Endothelial cell (in vitro differentiated cells): ENCODE data around the gene RAD23B. TPM values are rescaled to one million over a fixed set of nuclear protein-coding genes. Genes with fewer than 3 reads are reported as not detected.
"Not testable (repeated sequence)": the region's sequence is repeated elsewhere in the genome, so short reads cannot be mapped to it uniquely, and the experiment has no call there.

Source experiments
- DNase-seq: peaks from one replicate; pipeline ENCODE4 v3.0.0; 2021; ENCODE audit warnings: low spot score
- H3K27ac Mint-ChIP-seq: one replicate; pipeline ENCODE4 v1.8.0; 2021; ENCODE audit warnings: mixed read lengths, inconsistent platforms; ENCODE audit not compliant: unreplicated experiment
- H3K27me3 Mint-ChIP-seq: one replicate; pipeline ENCODE4 v1.8.0; 2021; ENCODE audit warnings: mild to moderate bottlenecking, moderate library complexity, mixed read lengths, inconsistent platforms; ENCODE audit not compliant: unreplicated experiment
- H3K36me3 Mint-ChIP-seq: one replicate; pipeline ENCODE4 v1.8.0; 2021; ENCODE audit warnings: mild to moderate bottlenecking, low read depth, mixed read lengths, inconsistent platforms; ENCODE audit not compliant: unreplicated experiment
- H3K4me1 Mint-ChIP-seq: one replicate; pipeline ENCODE4 v1.8.0; 2021; ENCODE audit warnings: mild to moderate bottlenecking, mixed read lengths, inconsistent platforms; ENCODE audit not compliant: unreplicated experiment
- H3K4me3 Mint-ChIP-seq: one replicate; pipeline ENCODE4 v1.8.0; 2021; ENCODE audit warnings: mild to moderate bottlenecking, mixed read lengths, inconsistent platforms; ENCODE audit not compliant: unreplicated experiment
- H3K9me3 Mint-ChIP-seq: one replicate; pipeline ENCODE4 v1.8.0; 2021; ENCODE audit warnings: mixed read lengths, inconsistent platforms; ENCODE audit not compliant: unreplicated experiment
- CTCF ChIP-seq: fragments of 200-600 bp; sonication (generic); IDR thresholded peaks from one replicate; pipeline ENCODE4 v1.5.0; 2021; ENCODE audit warnings: antibody characterized with exemption; ENCODE audit not compliant: unreplicated experiment
- total RNA-seq: library from RNA; stranded (reverse); fragmentation: NEBNext Ultra II Directional; extraction: Animal tissue kit (Norgen Biotek cat#: 25700); gene quantifications from one replicate; pipeline ENCODE4 v1.2.1, GENCODE V29; 2021; ENCODE audit not compliant: unreplicated experiment

RAD23B gene
- total RNA-seq, 1 donor from 2014 or later, result 116 TPM

DNA sequence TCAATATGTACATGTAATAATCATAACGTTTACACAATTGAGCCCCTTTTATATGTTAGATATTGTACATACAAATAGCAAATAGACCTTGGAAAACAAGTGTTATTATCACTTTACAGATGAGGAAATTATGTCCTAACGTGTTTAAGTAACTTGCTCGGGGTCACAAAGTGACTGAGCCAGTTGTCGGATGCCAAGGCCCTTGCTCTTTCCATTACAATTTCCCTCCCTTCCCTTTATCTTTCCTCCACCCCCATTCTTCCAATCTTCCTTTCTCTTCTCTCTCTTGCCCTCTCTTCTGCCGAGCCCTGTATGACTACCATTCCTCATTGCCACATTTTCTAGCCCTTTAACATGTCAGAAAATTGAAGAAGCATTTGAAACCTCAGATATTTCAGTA, 34.4 kb upstream of the RAD23B start:
- Mint-ChIP-seq H3K4me3 (no peak overlapping the region), H3K9me3 (no peaks in the 10 kb centered on the region), H3K4me1 (peaks cover 4% of the 10 kb centered on the region)

DNA sequence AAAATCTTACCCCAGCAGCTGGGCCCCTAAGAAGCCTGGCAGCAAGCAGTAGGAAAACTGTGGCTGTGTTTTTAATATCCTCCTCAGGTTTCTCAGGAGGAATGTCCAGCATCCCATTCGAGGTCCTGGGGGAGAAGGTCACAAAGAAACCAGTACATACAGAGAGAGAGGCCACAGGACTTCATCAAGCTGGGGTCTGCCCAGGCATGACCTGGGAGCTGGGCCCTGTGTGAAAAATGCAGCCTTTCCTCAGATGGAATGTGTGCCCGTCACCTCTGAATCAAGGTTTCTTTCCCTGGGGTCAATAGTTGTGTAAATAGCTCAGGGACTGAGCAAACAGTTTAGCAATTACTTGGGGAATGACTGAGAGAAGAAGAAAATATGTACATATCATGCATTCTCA, 33.9 kb upstream of the RAD23B start:
- peaks cover 4% of the 10 kb centered on the region for H3K4me1 Mint-ChIP-seq
- DNase-seq, result no peak
- no peaks in the 10 kb centered on the region for H3K36me3 Mint-ChIP-seq
- H3K4me3 Mint-ChIP-seq, result no peak overlapping the region
- H3K27me3 Mint-ChIP-seq, result peaks cover 3% of the 10 kb centered on the region
- no peak overlapping the region for H3K27ac Mint-ChIP-seq
- no peaks in the 10 kb centered on the region for H3K9me3 Mint-ChIP-seq
- TF ChIP-seq CTCF, result no peak

More for the DNA sequence above, 34.4 kb upstream of the RAD23B start:
- no peak for TF ChIP-seq CTCF
- Mint-ChIP-seq H3K27me3 (peaks cover 3% of the 10 kb centered on the region), H3K36me3 (no peaks in the 10 kb centered on the region), H3K27ac (no peak overlapping the region)
- no peak for DNase-seq

- H3K4me1 Mint-ChIP-seq, result peaks cover 4% of the 10 kb centered on the region
- H3K27ac Mint-ChIP-seq, result no peak overlapping the region
- H3K9me3 Mint-ChIP-seq, result no peaks in the 10 kb centered on the region
- no peak overlapping the region for H3K4me3 Mint-ChIP-seq
- no peak for DNase-seq
- TF ChIP-seq CTCF, result no peak
- no peaks in the 10 kb centered on the region for H3K36me3 Mint-ChIP-seq
- H3K27me3 Mint-ChIP-seq, result peaks cover 3% of the 10 kb centered on the region
These were observed 33.3 kb upstream of the RAD23B start for GRCh38 chr9:107249665-107250285.

DNA sequence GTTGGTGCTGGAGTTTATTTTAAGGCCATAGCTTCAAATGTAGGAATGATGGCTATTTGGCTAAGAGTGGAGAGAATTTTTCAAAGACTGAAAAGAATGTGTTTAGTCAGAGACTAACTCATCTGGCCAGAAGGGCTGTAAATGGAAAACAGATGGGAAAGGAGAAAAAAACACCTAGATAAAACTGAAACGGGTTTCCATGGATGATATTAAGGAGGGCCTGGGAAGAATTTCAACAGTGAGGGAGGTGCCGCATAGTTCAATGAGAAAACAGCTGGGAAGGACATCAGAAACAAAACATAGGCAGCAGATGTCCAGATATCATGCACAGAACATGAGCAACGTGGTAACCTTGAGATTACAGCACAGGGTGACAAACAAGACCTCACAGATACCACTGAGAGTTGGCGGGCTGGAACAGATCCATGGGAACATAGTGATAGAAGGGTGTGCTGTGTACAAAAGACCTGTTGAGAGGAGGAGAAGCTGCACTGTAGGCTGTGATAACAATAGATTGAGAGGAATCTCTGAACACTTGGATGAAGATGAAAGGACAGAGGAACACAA, 31.2 kb upstream of the RAD23B start:
- Mint-ChIP-seq H3K27me3 (peaks cover 3% of the 10 kb centered on the region), H3K9me3 (no peaks in the 10 kb centered on the region), H3K27ac (no peak overlapping the region), H3K4me1 (peaks cover 4% of the 10 kb centered on the region), H3K36me3 (no peaks in the 10 kb centered on the region), H3K4me3 (no peak overlapping the region)
- no peak for TF ChIP-seq CTCF
- DNase-seq, result no peak

GRCh38 chr9:107258919-107259318, 24.2 kb upstream of the RAD23B start:
- Mint-ChIP-seq H3K27me3 (no peaks in the 10 kb centered on the region), H3K9me3 (no peaks in the 10 kb centered on the region), H3K4me1 (no peaks in the 10 kb centered on the region), H3K27ac (no peak overlapping the region), H3K4me3 (no peak overlapping the region), H3K36me3 (no peaks in the 10 kb centered on the region)
- TF ChIP-seq CTCF, result no peak
- DNase-seq, result no peak

GRCh38 chr9:107259751-107260313, 23.2 kb upstream of the RAD23B start:
- not testable (repeated sequence) for H3K27ac Mint-ChIP-seq, H3K4me3 Mint-ChIP-seq, H3K9me3 Mint-ChIP-seq, H3K36me3 Mint-ChIP-seq, DNase-seq, H3K4me1 Mint-ChIP-seq, H3K27me3 Mint-ChIP-seq
